A549 (cell line): Measurements from ENCODE around the gene OSCP1. TPM values are rescaled to one million over a fixed set of nuclear protein-coding genes. Genes with fewer than 3 reads are reported as not detected.

ENCODE experiments used
- BCL3 ChIP-seq: fragments of >200 bp; sonication (Bioruptor Twin); formaldehyde crosslinking; IDR thresholded peaks from 3 replicates; pipeline ENCODE4 v1.6.1; 2016
- BHLHE40 ChIP-seq: IDR thresholded peaks from 2 replicates; pipeline ENCODE4 v1.6.1; 2012; ENCODE audit warnings: low read depth, low read length, inconsistent platforms
- CBX2 ChIP-seq: fragments of 200-600 bp; sonication (generic); IDR thresholded peaks from 2 replicates; pipeline ENCODE4 v1.6.1; 2016; ENCODE audit warnings: low read depth, mild to moderate bottlenecking, borderline replicate concordance
- CBX8 ChIP-seq: fragments of 200-600 bp; sonication (generic); IDR thresholded peaks from 2 replicates; pipeline ENCODE4 v1.6.1; 2016
- CEBPB ChIP-seq, 2 experiments: fragments of >200 bp in 1 of 2; sonication (Bioruptor Twin) in 1 of 2; formaldehyde crosslinking in 1 of 2; IDR thresholded peaks; 2 replicates each; pipeline ENCODE4 v1.6.1; 2012 to 2016
- CHD4 ChIP-seq: fragments of 200-600 bp; sonication (generic); IDR thresholded peaks from 2 replicates; pipeline ENCODE4 v1.6.1; 2016; ENCODE audit warnings: antibody characterized with exemption, mild to moderate bottlenecking, borderline replicate concordance
- E2F6 ChIP-seq: IDR thresholded peaks from 2 replicates; pipeline ENCODE4 v1.6.1; 2012; ENCODE audit warnings: low read depth, borderline replicate concordance
- EP300 ChIP-seq, 2 experiments: fragments of >200 bp; sonication (Bioruptor Twin); formaldehyde crosslinking; IDR thresholded peaks; 2 replicates in 1 of 2; 3 replicates in 1 of 2; pipeline ENCODE4 v1.6.1; 2016 to 2017
- ESRRA ChIP-seq: fragments of 150-350 bp; IDR thresholded peaks from 2 replicates; pipeline ENCODE4 v1.6.1; 2014; ENCODE audit warnings: mild to moderate bottlenecking, low read length, borderline replicate concordance
- FOSB ChIP-seq: fragments of 250-450 bp; sonication (Bioruptor Pico); IDR thresholded peaks from 2 replicates; pipeline ENCODE4 v1.5.0; 2020; ENCODE audit warnings: mild to moderate bottlenecking, moderate library complexity
- FOSL2 ChIP-seq, 2 experiments: fragments of 450-650 bp in 1 of 2; fragments of >200 bp in 1 of 2; sonication (Bioruptor Twin) in 1 of 2; formaldehyde crosslinking; IDR thresholded peaks; 2 replicates each; pipeline versions ENCODE4 v1.5.0 to v1.6.1; 2016 to 2020; ENCODE audit warnings: mild to moderate bottlenecking in 1 of 2, moderate library complexity in 1 of 2
- FOXS1 ChIP-seq: fragments of 250-450 bp; sonication (Bioruptor Pico); IDR thresholded peaks from 2 replicates; pipeline ENCODE4 v1.5.0; 2020; ENCODE audit warnings: mild to moderate bottlenecking, moderate library complexity
- GATA3 ChIP-seq: IDR thresholded peaks from 2 replicates; pipeline ENCODE4 v1.6.1; 2012; ENCODE audit warnings: borderline replicate concordance
- HEYL ChIP-seq: fragments of 250-450 bp; sonication (Bioruptor Pico); IDR thresholded peaks from 2 replicates; pipeline ENCODE4 v1.8.0; 2021; ENCODE audit warnings: mild to moderate bottlenecking, moderate library complexity
- HMGXB4 ChIP-seq: fragments of 250-450 bp; sonication (Bioruptor Pico); IDR thresholded peaks from 2 replicates; pipeline ENCODE4 v1.5.0; 2021; ENCODE audit warnings: mild to moderate bottlenecking, moderate library complexity, borderline replicate concordance
- HOXB13 ChIP-seq: fragments of 250-450 bp; sonication (Bioruptor Pico); IDR thresholded peaks from 2 replicates; pipeline ENCODE4 v1.5.0; 2020; ENCODE audit warnings: low read depth, mild to moderate bottlenecking, moderate library complexity
- KDM5A ChIP-seq: fragments of 200-600 bp; sonication (generic); IDR thresholded peaks from 2 replicates; pipeline ENCODE4 v1.6.1; 2016; ENCODE audit warnings: antibody characterized with exemption, mild to moderate bottlenecking
- MAZ ChIP-seq: fragments of 150-350 bp; IDR thresholded peaks from 2 replicates; pipeline ENCODE4 v1.6.1; 2014; ENCODE audit warnings: antibody characterized with exemption, low read depth, low read length, borderline replicate concordance
- MYC ChIP-seq: IDR thresholded peaks from 2 replicates; pipeline ENCODE4 v1.6.1; 2012; ENCODE audit warnings: mild to moderate bottlenecking, inconsistent platforms, low read length, improper control_type of control experiment, borderline replicate concordance
- NFE2L2 ChIP-seq: fragments of 150-350 bp; conservative IDR thresholded peaks from 2 replicates; pipeline ENCODE4 v1.6.1; 2014; ENCODE audit warnings: low read length
- NPAS2 ChIP-seq: fragments of 250-450 bp; sonication (Bioruptor Pico); IDR thresholded peaks from 2 replicates; pipeline ENCODE4 v1.8.0; 2022; ENCODE audit warnings: mild to moderate bottlenecking, moderate library complexity, borderline replicate concordance
- RAD21 ChIP-seq, 2 experiments: fragments of >200 bp in 1 of 2; sonication (Bioruptor Twin) in 1 of 2; formaldehyde crosslinking in 1 of 2; IDR thresholded peaks in 1 of 2; conservative IDR thresholded peaks in 1 of 2; 2 replicates in 1 of 2; 3 replicates in 1 of 2; pipeline ENCODE4 v1.6.1; 2012 to 2018; ENCODE audit warnings: inconsistent platforms in 1 of 2
- RARB ChIP-seq: fragments of 250-450 bp; sonication (Bioruptor Pico); IDR thresholded peaks from 2 replicates; pipeline ENCODE4 v1.8.0; 2021; ENCODE audit warnings: mild to moderate bottlenecking, moderate library complexity
- SMC3 ChIP-seq: fragments of >200 bp; sonication (Bioruptor Twin); formaldehyde crosslinking; IDR thresholded peaks from 3 replicates; pipeline ENCODE4 v1.6.1; 2018; ENCODE audit warnings: inconsistent platforms
- TP53 ChIP-seq: fragments of 250-450 bp; sonication (Bioruptor Pico); IDR thresholded peaks from 2 replicates; pipeline ENCODE4 v1.5.0; 2021; ENCODE audit warnings: mild to moderate bottlenecking, moderate library complexity
- USF2 ChIP-seq: fragments of 450-650 bp; IDR thresholded peaks from 2 replicates; pipeline ENCODE4 v1.6.1; 2014; ENCODE audit warnings: antibody characterized with exemption
- ZFP36 ChIP-seq: fragments of 450-650 bp; IDR thresholded peaks from 2 replicates; pipeline ENCODE4 v1.6.1; 2014; ENCODE audit warnings: borderline replicate concordance; ENCODE audit not compliant: partially characterized antibody
- ZSCAN20 ChIP-seq: fragments of 250-450 bp; sonication (Bioruptor Pico); IDR thresholded peaks from 2 replicates; pipeline ENCODE4 v1.8.0; 2022; ENCODE audit warnings: mild to moderate bottlenecking, moderate library complexity
- polyA plus RNA-seq, 4 experiments: library from polyadenylated mRNA; depleted of rRNA in 3 of 4; stranded (reverse); fragments of >200 nt; fragmentation: RNase III in 1 of 4; extraction: RNeasy Plus Mini Kit Qiagen cat#74134 plus additional on column Dnase treatment in 1 of 4; gene quantifications; 2 replicates in 3 of 4; 3 replicates in 1 of 4; pipeline ENCODE4 v1.2.3, GENCODE V29; 2011 to 2017
- TF ChIP-seq, protein P1 (sequence below): fragments of 150-350 bp; IDR thresholded peaks from 2 replicates; pipeline ENCODE4 v1.6.1; 2014; ENCODE audit warnings: low read depth, mild to moderate bottlenecking, low read length
- TF ChIP-seq, protein P2 (sequence below): fragments of 250-450 bp; sonication (Bioruptor Pico); IDR thresholded peaks from 2 replicates; pipeline ENCODE4 v1.5.0; 2020; ENCODE audit warnings: low read depth, mild to moderate bottlenecking, moderate library complexity
- TF ChIP-seq, protein P3 (sequence below): fragments of >200 bp; sonication (Bioruptor Twin); formaldehyde crosslinking; IDR thresholded peaks from 2 replicates; pipeline ENCODE4 v1.6.1; 2016

The OSCP1 gene
- polyA plus RNA-seq, 2 of the 4 experiments (the other 2 are of a cell fraction), result 4.6 to 6.6 TPM

- TF ChIP-seq, protein P1, sequence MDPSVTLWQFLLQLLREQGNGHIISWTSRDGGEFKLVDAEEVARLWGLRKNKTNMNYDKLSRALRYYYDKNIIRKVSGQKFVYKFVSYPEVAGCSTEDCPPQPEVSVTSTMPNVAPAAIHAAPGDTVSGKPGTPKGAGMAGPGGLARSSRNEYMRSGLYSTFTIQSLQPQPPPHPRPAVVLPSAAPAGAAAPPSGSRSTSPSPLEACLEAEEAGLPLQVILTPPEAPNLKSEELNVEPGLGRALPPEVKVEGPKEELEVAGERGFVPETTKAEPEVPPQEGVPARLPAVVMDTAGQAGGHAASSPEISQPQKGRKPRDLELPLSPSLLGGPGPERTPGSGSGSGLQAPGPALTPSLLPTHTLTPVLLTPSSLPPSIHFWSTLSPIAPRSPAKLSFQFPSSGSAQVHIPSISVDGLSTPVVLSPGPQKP, result no peak
- TF ChIP-seq, protein P2, sequence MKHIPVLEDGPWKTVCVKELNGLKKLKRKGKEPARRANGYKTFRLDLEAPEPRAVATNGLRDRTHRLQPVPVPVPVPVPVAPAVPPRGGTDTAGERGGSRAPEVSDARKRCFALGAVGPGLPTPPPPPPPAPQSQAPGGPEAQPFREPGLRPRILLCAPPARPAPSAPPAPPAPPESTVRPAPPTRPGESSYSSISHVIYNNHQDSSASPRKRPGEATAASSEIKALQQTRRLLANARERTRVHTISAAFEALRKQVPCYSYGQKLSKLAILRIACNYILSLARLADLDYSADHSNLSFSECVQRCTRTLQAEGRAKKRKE, result no peak
- TF ChIP-seq HOXB13 (CRISPR knock-in tag) (no peak), BHLHE40 (peak; percentile 86), FOXS1 (CRISPR knock-in tag) (no peak), KDM5A (peak; percentile 99), BCL3 (0 out of 3 replicates have a peak, but pooled peaks have one; percentile 54), MYC (peak; percentile 60), FOSL2 (IDR thresholded peaks at IDR 0.05) (no peak), FOSL2 (CRISPR knock-in tag; IDR thresholded peaks at IDR 0.05) (peak; percentile 80), HMGXB4 (CRISPR knock-in tag) (no peak), GATA3 (peak; percentile 37; the same call in 1 of the 2 replicates), RAD21 (conservative IDR thresholded peaks at IDR 0.05 in 1 of 2, IDR thresholded peaks at IDR 0.05 in 1 of 2) (no peak), EP300 (IDR thresholded peaks at IDR 0.05) (no peak), FOSB (CRISPR knock-in tag) (no peak), HEYL (no peak), USF2 (peak; percentile 61; the same call in 1 of the 2 replicates), NFE2L2 (no peak), TP53 (CRISPR knock-in tag) (no peak), CEBPB (IDR thresholded peaks at IDR 0.05) (peak; percentile 84 to 96), MAZ (no peak), SMC3 (no peak), CBX8 (no peak), ZSCAN20 (CRISPR knock-in tag) (no peak), CHD4 (no peak), NPAS2 (CRISPR knock-in tag) (no peak), RARB (CRISPR knock-in tag) (no peak), CBX2 (no peak), ZFP36 (no peak), E2F6 (peak; percentile 59), ESRRA (no peak)
- TF ChIP-seq, protein P3, sequence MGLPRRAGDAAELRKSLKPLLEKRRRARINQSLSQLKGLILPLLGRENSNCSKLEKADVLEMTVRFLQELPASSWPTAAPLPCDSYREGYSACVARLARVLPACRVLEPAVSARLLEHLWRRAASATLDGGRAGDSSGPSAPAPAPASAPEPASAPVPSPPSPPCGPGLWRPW, result no peak
Measured at GRCh38 chr1:36463803-36464604, 13.8 kb upstream of the OSCP1 start, which contains the start of gene MRPS15 (continued).
